NCI-H2081 (cell line): Measurements from ENCODE around the gene DLX5.

Experiments
- DNase-seq, 2 experiments: peaks; one replicate each; lab custom pipeline; 2025; lab: John Stamatoyannopoulos, UW

Gene DLX5

GRCh38 chr7:97018126-97018601 is 6.5 kb downstream of the DLX5 start:
- no peak for DNase-seq

GRCh38 chr7:97017192-97018125 is 7.2 kb downstream of the DLX5 start:
- DNase-seq = no peak

- DNase-seq = peak in 1 of 2 experiments; percentile 96
These were observed 8.0 kb downstream of the DLX5 start for GRCh38 chr7:97016381-97017191.

GRCh38 chr7:97015756-97016380 is 8.8 kb downstream of the DLX5 start:
- DNase-seq = no peak

GRCh38 chr7:97015279-97015678 is 9.4 kb downstream of the DLX5 start:
- no peak for DNase-seq

- peak in 1 of 2 experiments; percentile 93 for DNase-seq
These were observed 10.4 kb downstream of the DLX5 start for GRCh38 chr7:97014145-97014750.

GRCh38 chr7:97013845-97014134 is 10.8 kb downstream of the DLX5 start:
- no peak for DNase-seq

GRCh38 chr7:97013134-97013844 is 11.3 kb downstream of the DLX5 start:
- no peak for DNase-seq

GRCh38 chr7:97012365-97013133 is 12.1 kb downstream of the DLX5 start:
- DNase-seq = peak in 1 of 2 experiments; percentile 92

- DNase-seq = peak; percentile 92 to 98
These were observed 12.9 kb downstream of the DLX5 start for GRCh38 chr7:97011536-97012364.

GRCh38 chr7:97011104-97011503 is 13.5 kb downstream of the DLX5 start:
- DNase-seq = no peak

- no peak for DNase-seq
These were observed 14.6 kb downstream of the DLX5 start for GRCh38 chr7:97009753-97010732.

- DNase-seq = no peak
These were observed 16.2 kb downstream of the DLX5 start for GRCh38 chr7:97008275-97008917.

GRCh38 chr7:97007583-97007861 is 17.1 kb downstream of the DLX5 start:
- DNase-seq = no peak

- no peak for DNase-seq
These were observed 17.6 kb downstream of the DLX5 start for GRCh38 chr7:97006816-97007582.

- DNase-seq = no peak
These were observed 18.4 kb downstream of the DLX5 start for GRCh38 chr7:97006055-97006815.
